HT-29 (cell line): ENCODE measurements around the gene ASPM. TPM values are rescaled to one million over a fixed set of nuclear protein-coding genes. Genes with fewer than 3 reads are reported as not detected.
"Not testable (repeated sequence)": the region's sequence is repeated elsewhere in the genome, so short reads cannot be mapped to it uniquely, and the experiment has no call there.

Experiments
- DNase-seq: peaks from one replicate; pipeline ENCODE4 v3.0.0-alpha.2; 2015; ENCODE audit warnings: low spot score
- total RNA-seq: library from RNA; depleted of rRNA; stranded (reverse); fragments of >200 nt; shearing (Covaris generic); gene quantifications from 2 replicates; pipeline ENCODE4 v1.2.3, GENCODE V29; 2014; rRNA removed

The ASPM gene
- total RNA-seq, 1 experiment from 2014 or later = 23.0 TPM

- DNase-seq = no peak
Measured at GRCh38 chr1:197080323-197080722, 66.1 kb downstream of the ASPM start.

- DNase-seq = no peak
Measured at GRCh38 chr1:197076585-197076984, 69.9 kb downstream of the ASPM start.

DNA sequence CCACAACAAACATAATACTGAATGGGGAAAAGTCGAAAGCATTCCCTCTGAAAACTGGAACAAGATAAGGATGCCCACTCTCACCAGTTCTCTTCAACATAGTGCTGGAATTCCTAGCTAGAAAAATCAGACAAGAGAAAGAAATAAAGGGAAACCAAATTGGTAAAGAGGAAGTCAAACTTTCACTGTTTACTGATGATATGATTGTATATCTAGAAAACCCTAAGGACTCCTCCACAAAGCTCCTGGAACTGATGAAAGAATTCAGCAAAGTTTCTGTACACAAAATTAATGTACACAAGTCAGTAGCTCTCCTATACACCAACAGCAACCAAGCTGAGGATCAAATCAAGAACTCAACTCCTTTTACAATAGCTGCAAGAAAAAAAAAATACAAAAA is 72.5 kb downstream of the ASPM start:
- no peak for DNase-seq

DNA sequence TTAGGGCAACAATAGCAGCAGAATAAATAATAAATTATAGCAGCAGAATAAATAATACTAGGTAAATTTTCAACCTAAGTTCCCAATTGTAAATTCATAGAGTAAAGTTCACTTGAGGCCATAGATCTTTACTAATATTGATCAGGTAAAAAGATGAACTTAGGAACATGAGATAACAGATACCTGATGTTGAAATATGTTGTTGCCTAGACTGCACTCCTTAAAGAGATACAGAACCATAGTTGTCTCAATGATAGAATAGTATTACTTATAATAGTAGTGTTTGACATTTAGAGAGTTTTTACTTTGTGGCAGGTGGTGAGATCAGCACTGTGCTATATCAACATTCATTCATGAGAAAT is 79.0 kb downstream of the ASPM start:
- no peak for DNase-seq

GRCh38 chr1:197066719-197067456 is 79.6 kb downstream of the ASPM start, which contains the start of gene F13B:
TSS of gene F13B (minus strand) at chr1:197067260. CDS start at chr1:197067223, 37 bp downstream.
- no peak for DNase-seq

DNA sequence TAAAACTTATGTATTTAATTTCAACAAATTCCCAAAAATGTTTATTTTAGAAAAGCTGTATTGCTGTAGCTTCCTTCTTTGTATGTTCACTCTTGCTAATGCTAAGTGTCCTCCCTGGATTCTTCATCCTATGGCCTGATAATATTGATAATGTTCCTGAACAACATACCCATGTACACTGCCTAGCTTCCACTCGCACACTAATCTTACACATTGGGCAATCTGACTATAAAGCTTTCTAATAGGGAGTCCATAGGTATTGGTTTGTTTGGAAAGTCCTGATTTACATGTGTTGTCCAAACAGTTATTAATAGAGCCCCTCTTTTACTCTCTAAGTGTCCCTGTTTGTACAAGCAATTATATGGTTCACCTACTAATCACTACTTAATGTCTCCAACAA is 80.2 kb downstream of the ASPM start:
- DNase-seq = no peak

DNA sequence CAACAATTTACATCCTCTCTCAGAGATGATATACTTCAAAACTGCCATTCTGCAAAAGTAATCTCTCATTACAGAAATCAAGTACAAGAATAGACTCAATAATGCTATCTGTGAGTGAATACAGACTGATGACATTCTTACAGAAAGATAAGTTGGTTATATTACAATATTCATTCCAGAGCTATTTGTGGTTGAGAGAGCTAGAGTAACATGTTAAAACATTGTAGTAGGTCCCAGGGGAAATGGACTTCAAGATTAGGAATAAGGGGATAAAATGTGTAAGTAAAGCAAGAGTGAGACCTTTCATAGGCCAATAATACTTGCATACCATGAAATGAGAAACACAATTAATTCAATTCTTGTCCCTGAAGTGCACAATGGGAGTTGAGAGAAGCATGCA is 80.9 kb downstream of the ASPM start:
- no peak for DNase-seq

DNA sequence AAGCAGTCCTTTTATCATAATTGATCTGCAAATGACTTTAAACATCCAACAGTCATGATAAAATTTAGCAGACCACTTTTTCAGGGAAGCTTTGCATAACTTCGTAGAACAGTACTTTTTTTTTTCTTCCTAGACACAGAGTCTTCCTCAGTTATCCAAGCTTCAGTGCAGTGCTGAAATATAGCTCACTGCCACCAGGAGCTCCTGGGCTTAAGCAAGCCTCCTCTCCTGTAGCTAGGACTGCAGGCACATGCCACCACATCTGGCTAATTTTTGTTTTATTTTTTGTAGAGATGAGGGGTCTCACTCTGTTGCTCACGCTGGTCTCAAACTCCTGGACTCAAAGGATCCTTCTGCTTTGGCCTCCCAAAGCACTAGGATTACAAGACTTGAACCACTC is 83.3 kb downstream of the ASPM start:
- no peak for DNase-seq

- DNase-seq = no peak
Measured at GRCh38 chr1:197062692-197063091, 83.8 kb downstream of the ASPM start.

- DNase-seq = no peak
Measured at GRCh38 chr1:197049100-197049499, 97.4 kb downstream of the ASPM start.

DNA sequence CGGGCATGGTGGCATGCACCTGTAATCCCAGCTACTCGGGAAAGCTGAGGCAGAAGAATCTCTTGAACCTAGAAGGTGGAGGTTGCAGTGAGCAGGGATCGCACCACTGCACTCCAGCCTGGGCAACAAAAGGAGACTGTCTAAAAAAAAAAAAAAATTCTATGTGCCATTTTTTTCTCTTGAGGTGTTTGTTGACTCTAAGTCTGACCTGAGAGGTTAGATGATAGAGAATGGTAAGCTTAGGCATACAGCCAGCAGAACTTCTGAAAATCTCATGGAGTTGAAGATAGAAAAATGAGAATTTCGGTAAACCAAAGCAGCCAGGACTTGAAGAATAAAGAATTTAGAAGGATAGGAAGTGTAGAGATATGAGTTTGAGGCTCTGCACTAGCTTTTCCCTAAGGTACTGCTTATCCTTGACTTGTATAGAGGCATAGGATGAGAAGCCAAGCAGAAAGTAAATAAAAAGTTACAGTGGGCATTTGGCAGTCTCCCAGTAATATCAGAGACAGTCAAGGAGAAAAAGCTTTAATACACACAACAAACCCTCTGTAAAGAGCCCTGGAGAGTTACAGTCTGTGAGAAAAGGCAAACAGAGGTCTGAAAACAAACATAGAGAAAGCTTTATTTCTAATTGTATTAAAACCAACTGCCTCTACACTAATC is 103.7 kb downstream of the ASPM start:
- DNase-seq = no peak

DNA sequence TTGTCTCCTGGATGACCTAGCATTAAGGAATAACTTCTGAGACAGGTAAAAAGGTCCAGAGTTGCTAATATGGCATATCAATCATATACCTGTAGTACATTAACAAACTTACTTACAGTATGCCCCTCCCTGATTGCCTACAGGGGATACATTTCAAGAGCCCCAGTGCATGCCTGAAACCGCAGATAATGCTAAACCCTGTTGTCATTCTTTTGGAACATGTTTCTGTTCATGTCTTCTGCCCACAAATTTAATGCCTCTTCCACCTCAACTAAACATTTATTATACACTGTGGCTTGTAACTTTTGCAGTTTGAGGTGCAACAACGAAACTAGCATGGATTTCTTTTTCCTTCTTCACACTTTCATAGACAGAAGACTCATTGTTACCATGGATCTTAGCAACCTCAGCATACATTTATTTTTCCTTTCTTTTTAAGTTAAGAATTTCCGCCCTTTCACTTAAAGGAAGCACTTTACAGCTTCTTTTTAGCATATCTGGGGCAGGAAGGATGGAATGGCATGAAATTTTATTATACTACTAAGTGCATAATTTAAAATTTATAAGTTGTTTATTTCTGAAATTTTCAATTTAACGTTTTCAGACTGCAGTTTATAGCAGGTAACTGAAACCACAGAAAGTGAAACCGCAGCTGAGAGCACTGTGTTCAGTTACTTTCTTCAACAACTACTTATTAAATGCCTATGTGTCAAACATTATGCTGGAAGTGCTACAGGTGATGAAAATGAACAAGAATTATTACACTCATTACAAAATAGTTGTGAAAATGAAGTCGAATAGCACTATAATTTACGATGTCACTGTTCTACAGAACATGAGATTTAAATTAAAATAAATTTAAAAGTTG is 104.7 kb downstream of the ASPM start:
- DNase-seq = no peak

GRCh38 chr1:197036861-197037260 is 109.6 kb downstream of the ASPM start:
- no peak for DNase-seq

- not testable (repeated sequence) for DNase-seq
Measured at GRCh38 chr1:197034631-197035339, 111.7 kb downstream of the ASPM start.

Other genes starting within 250 kb of the ASPM start
- gene CFHR2, start 202.9 kb downstream of the ASPM start, total RNA-seq = not detected in 2 replicates
- gene CFHR5, start 169.1 kb downstream of the ASPM start, total RNA-seq = not detected in 2 replicates
- gene F13B, start 79.4 kb downstream of the ASPM start, total RNA-seq = 0.10 TPM in 1 of 2 replicates, not detected in the other
- 1.6 and 1.7 TPM in 2 replicates for gene ZBTB41, start 54.6 kb upstream of the ASPM start, total RNA-seq
- gene CRB1, start 121.6 kb upstream of the ASPM start, total RNA-seq = not detected in 2 replicates